Testis (tissue), 2 donors: Measurements from ENCODE around the gene CSTB.

ENCODE experiments used
- CTCF ChIP-seq, 3 experiments: fragments of 450-650 bp in 2 of 3; fragments of 200-600 bp in 1 of 3; sonication (generic) in 1 of 3; IDR thresholded peaks; one replicate each; pipeline ENCODE4 v1.5.1; 2016 to 2019; ENCODE audit warnings: antibody characterized with exemption in 3 of 3, mild to moderate bottlenecking in 2 of 3, moderate library complexity in 1 of 3
- POLR2A ChIP-seq: fragments of 450-650 bp; IDR thresholded peaks from one replicate; pipeline ENCODE4 v1.6.1; 2017; ENCODE audit warnings: antibody characterized with exemption, mild to moderate bottlenecking, moderate library complexity

GRCh38 chr21:43786807-43787440 lies 10.8 kb upstream of the CSTB start:
- TF ChIP-seq CTCF (IDR thresholded peaks at IDR 0.05) (no peak), POLR2A (no peak)
